HG02943 (cell line): ENCODE results near the gene SPEM3.

ENCODE experiments used
- ATAC-seq: cut with Tn5 transposase; IDR thresholded peaks from one replicate; pipeline ENCODE4 v1.9.1; 2021; ENCODE audit warnings: mild to moderate bottlenecking, low read depth, moderate library complexity; ENCODE audit not compliant: unreplicated experiment

SPEM3 gene

GRCh38 chr17:7419819-7420610, 8.6 kb upstream of the SPEM3 start, which contains the start of gene SPEM1:
SPEM1 (plus strand) TSS chr17:7420324; CDS start chr17:7420385, 61 bp downstream.
- ATAC-seq = no peak

GRCh38 chr17:7421186-7421585, 7.5 kb upstream of the SPEM3 start:
- ATAC-seq = no peak

GRCh38 chr17:7423679-7424078, 5.0 kb upstream of the SPEM3 start:
- no peak for ATAC-seq

GRCh38 chr17:7425316-7425715, 3.3 kb upstream of the SPEM3 start, which contains the start of gene SPEM2:
SPEM2 (plus strand) TSS chr17:7425616; CDS start chr17:7425689, 73 bp downstream.
- no peak for ATAC-seq

- no peak for ATAC-seq
Measured at GRCh38 chr17:7425756-7426155, 2.9 kb upstream of the SPEM3 start.

- ATAC-seq = no peak
Measured at GRCh38 chr17:7426203-7426863, 2.3 kb upstream of the SPEM3 start.

- no peak for ATAC-seq
Measured at GRCh38 chr17:7426896-7427489, 1.7 kb upstream of the SPEM3 start.

GRCh38 chr17:7427549-7427948, 1.1 kb upstream of the SPEM3 start:
- no peak for ATAC-seq

GRCh38 chr17:7429722-7430121, 1.1 kb downstream of the SPEM3 start:
- no peak for ATAC-seq

GRCh38 chr17:7431231-7431630, 2.6 kb downstream of the SPEM3 start:
- ATAC-seq = no peak

- no peak for ATAC-seq
Measured at GRCh38 chr17:7432296-7432695, 3.6 kb downstream of the SPEM3 start.

GRCh38 chr17:7435676-7436555, 7.3 kb downstream of the SPEM3 start:
- ATAC-seq = peak; percentile 4

GRCh38 chr17:7436556-7437368, 8.1 kb downstream of the SPEM3 start:
- no peak for ATAC-seq

GRCh38 chr17:7437369-7437863, 8.8 kb downstream of the SPEM3 start:
- no peak for ATAC-seq

GRCh38 chr17:7437950-7438614, 9.4 kb downstream of the SPEM3 start:
- ATAC-seq = no peak

- no peak for ATAC-seq
Measured at GRCh38 chr17:7438656-7439460, 10.2 kb downstream of the SPEM3 start.

- no peak for ATAC-seq
Measured at GRCh38 chr17:7439462-7440112, 10.9 kb downstream of the SPEM3 start, which contains the start of gene FGF11. FGF11 (plus strand) TSS chr17:7439512; CDS start chr17:7439621, 109 bp downstream.
